ENCODE measurements around the gene FILIP1L. TPM values are rescaled to one million over a fixed set of nuclear protein-coding genes. Genes with fewer than 3 reads are reported as not detected.

The FILIP1L gene
- total RNA-seq, 1 experiment from 2014 or later: 0.07 TPM

DNA sequence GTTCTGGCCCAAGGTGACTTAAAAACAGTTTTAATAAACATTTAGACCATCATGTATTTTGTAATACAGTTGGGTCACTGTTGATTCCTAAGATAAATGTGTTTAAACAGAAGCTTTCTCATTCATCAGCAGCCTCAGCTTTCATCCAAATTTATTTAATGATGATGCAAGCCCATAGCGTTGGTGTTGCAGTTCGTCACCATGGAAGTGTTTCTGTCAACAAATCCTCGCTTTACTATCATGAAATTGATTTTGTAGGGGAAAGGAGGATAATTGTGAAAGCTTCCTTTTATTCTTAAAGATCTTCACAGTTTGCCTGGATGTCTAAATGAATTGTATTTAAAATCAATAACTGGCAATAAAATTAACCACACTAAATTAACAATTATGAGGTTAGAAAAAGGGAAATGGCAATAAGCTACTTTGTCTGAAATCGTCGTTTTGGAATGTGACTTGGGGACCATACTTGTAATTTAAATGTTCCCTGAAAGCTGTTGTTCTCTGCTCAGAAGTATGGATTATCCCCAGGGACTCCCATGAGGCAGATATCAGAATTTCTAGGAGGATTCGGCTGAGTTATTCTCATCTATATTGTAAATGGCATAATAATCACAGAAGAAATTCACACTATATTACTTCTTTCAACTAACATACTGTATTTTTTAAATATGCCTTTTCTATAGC lies 267.7 kb downstream of the FILIP1L start:
- no peak for DNase-seq
- H3K4me3 Mint-ChIP-seq: no peak overlapping the region
- peaks cover 3% of the 10 kb centered on the region; the same call in 1 of the 2 replicates for H3K79me2 ChIP-seq (ENCODE audit: insufficient read depth, low read length)

More for the DNA sequence above, 267.7 kb downstream of the FILIP1L start:
- H2AK5ac ChIP-seq (ENCODE audit: insufficient read length, low read length): no peak overlapping the region
- no peak overlapping the region for H3K23ac ChIP-seq (ENCODE audit: insufficient read length, low read depth, low read length)
- no peak overlapping the region for H2AFZ ChIP-seq (ENCODE audit: low read length)
- no peak overlapping the region for H3K56ac ChIP-seq (ENCODE audit: insufficient read length, low read depth, low read length)
- H3K36me3 Mint-ChIP-seq (ENCODE audit: insufficient read depth in 1 of 3, low read depth in 3 of 3): no peaks in the 10 kb centered on the region
- peak overlapping the region; percentile 59 for H3T11ph ChIP-seq (ENCODE audit: low read length)
- no CpG with 5 or more reads among the region's 6 CpGs for WGBS (ENCODE audit: extremely low coverage, insufficient read length, low lambda C conversion rate)
- no peak overlapping the region for H2BK15ac ChIP-seq (ENCODE audit: low read depth, low read length)
- no peaks in the 10 kb centered on the region for H3K27me3 Mint-ChIP-seq (ENCODE audit: low read depth)
- H3K9me3 ChIP-seq (ENCODE audit: control insufficient read depth, low read depth, low read length): no peaks in the 10 kb centered on the region
- no peaks in the 10 kb centered on the region for H3K23me2 ChIP-seq (ENCODE audit: insufficient read length, low read depth, low read length, poor library complexity, severe bottlenecking)
- no peak overlapping the region for H2BK20ac ChIP-seq (ENCODE audit: low read depth, low read length, poor library complexity, severe bottlenecking)
- H2BK12ac ChIP-seq (ENCODE audit: insufficient read length, low read depth, low read length): no peak overlapping the region
- H3K27ac Mint-ChIP-seq: peak overlapping the region in 1 of 3 experiments; percentile 2; a peak in 2 of 7 replicates
- H2BK5ac ChIP-seq (ENCODE audit: insufficient read length, low read length): no peak overlapping the region
- H3K27me3 ChIP-seq (ENCODE audit: insufficient read depth, low read length): no peaks in the 10 kb centered on the region
- H3K18ac ChIP-seq (ENCODE audit: insufficient read length, low read depth, low read length): no peak overlapping the region
- peaks cover 23 to 24% of the 10 kb centered on the region in 2 experiments for H3K4me1 Mint-ChIP-seq
- no peak overlapping the region for H4K8ac ChIP-seq (replicated peaks; ENCODE audit: insufficient read length, low read depth, low read length)
- H3K27ac ChIP-seq (ENCODE audit: insufficient read length, low read depth, low read length): no peak overlapping the region
- H3K79me1 ChIP-seq (ENCODE audit: insufficient read depth, low read depth, low read length, poor library complexity, severe bottlenecking): no peaks in the 10 kb centered on the region
- TF ChIP-seq, protein P1, sequence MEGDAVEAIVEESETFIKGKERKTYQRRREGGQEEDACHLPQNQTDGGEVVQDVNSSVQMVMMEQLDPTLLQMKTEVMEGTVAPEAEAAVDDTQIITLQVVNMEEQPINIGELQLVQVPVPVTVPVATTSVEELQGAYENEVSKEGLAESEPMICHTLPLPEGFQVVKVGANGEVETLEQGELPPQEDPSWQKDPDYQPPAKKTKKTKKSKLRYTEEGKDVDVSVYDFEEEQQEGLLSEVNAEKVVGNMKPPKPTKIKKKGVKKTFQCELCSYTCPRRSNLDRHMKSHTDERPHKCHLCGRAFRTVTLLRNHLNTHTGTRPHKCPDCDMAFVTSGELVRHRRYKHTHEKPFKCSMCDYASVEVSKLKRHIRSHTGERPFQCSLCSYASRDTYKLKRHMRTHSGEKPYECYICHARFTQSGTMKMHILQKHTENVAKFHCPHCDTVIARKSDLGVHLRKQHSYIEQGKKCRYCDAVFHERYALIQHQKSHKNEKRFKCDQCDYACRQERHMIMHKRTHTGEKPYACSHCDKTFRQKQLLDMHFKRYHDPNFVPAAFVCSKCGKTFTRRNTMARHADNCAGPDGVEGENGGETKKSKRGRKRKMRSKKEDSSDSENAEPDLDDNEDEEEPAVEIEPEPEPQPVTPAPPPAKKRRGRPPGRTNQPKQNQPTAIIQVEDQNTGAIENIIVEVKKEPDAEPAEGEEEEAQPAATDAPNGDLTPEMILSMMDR (conservative IDR thresholded peaks at IDR 0.05): no peak
- no peak overlapping the region for H4K5ac ChIP-seq (ENCODE audit: insufficient read length, low read depth, low read length)
- H3K9ac ChIP-seq (ENCODE audit: extremely low read depth, insufficient read length, low read length): no peak overlapping the region
- no peaks in the 10 kb centered on the region for H4K20me1 ChIP-seq (ENCODE audit: control insufficient read depth, insufficient read depth, insufficient read length)
- H2BK120ac ChIP-seq (ENCODE audit: low read depth, low read length, poor library complexity, severe bottlenecking): no peak overlapping the region
- H4K91ac ChIP-seq (ENCODE audit: insufficient read length, low read depth, low read length): no peak overlapping the region
- H3K4ac ChIP-seq (ENCODE audit: low read depth, low read length): no peak overlapping the region; the same call in 1 of the 2 replicates
- peaks cover 2% of the 10 kb centered on the region; the same call in 1 of the 2 replicates for H3K4me1 ChIP-seq (ENCODE audit: insufficient read depth, low read length)
- no peak overlapping the region for H3K14ac ChIP-seq (ENCODE audit: insufficient read depth, low read length)
- no peaks in the 10 kb centered on the region for H3K9me3 Mint-ChIP-seq
- H3K4me2 ChIP-seq (ENCODE audit: insufficient read depth, insufficient read length, low read length): no peak overlapping the region
